Hypothalamus (tissue), 51 donors: ENCODE measurements around the gene STK38L.

Source experiments
- DNase-seq, 51 donors: peaks; one replicate each; lab custom pipeline; 2025; lab: John Stamatoyannopoulos, UW

Gene STK38L

DNA sequence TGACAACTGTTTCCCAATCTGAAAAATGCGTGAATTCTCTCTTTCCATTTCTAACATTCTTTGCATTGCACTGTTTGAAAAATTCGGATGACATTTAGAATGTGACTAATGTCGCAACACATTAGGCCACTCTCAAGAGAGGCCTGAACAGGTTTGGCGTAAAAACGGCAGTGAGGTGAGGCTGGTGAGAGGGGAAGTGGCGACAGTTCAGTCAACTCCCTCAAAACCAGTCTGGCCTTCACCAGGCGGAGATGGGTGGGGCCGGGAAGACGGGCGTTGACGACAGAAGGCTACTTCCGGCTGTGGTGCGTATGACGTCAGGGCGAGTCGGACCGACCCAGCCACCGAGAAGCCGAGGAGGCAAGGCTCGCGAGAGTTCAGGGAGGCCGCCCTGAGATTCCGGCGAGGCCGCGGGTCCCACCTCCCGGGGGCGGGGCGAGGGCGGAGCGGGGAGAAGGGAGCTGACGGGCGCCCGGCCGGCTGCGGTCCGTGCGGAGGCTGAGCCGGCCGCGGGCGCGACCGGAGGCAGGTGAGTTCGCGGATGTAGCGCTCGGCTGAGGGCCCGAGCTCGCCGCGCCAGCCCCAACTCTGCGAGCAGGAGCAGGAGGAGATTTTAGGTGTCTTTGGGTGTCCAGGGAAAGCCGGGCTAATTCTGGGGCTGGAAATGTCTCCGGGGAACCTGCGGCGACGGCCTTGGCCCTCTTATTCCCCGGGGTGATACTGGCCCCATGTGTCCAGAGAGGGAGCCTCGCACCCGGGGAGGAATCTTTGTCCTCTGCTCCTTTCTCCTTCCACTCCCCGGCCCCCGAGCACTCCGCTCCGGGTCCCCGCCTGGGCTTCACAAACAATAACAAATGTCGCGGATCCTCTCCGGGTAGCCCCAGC lies at the start of gene STK38L:
TSS of gene STK38L (plus strand) at position 483 of the 885 bp plus-strand sequence. CDS start 53,435 bp downstream, outside the sequence.
- peak; percentile 36 to 94 (median 82) for DNase-seq

DNA sequence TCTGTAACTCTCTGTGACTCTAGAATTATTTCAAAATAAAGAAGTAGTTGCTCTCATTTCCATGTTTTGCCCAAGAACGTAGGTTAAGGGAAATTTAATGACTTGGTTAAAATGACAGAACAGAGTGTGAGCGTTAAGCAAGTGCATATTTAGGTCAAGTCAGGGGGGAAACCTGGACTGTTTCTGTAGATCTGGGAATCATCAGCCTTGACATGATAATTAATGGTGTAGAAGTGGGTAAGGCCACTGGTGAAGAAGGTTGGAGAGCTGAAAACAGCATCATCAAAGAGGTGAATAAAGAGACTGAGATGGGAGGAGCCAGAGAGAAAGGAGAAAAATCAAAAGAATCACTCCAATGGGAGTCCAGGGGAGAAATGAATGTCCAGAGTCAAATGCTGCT lies 49.4 kb upstream of the STK38L start:
- DNase-seq = no peak

DNA sequence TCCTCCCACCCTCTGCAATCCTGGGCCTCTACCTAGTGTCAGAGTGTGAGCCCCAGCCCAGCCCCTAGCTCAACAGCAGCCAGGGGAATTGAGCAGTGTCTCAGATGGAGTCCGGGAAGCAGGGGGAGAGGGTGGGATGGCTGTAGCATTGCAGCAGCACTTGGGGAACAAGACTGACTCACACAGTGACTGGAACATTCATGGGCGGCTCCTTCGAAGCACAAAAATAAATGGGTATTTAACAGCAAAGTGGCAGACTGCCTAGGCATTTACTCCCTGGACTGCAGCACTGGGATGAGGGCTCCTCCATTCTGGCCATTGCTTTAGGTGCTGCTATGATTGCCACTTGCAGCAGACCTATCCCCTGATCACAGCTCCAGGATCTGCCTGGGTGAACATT lies 46.0 kb upstream of the STK38L start:
- peak in 1 of 51 donors; percentile 13 for DNase-seq

DNA sequence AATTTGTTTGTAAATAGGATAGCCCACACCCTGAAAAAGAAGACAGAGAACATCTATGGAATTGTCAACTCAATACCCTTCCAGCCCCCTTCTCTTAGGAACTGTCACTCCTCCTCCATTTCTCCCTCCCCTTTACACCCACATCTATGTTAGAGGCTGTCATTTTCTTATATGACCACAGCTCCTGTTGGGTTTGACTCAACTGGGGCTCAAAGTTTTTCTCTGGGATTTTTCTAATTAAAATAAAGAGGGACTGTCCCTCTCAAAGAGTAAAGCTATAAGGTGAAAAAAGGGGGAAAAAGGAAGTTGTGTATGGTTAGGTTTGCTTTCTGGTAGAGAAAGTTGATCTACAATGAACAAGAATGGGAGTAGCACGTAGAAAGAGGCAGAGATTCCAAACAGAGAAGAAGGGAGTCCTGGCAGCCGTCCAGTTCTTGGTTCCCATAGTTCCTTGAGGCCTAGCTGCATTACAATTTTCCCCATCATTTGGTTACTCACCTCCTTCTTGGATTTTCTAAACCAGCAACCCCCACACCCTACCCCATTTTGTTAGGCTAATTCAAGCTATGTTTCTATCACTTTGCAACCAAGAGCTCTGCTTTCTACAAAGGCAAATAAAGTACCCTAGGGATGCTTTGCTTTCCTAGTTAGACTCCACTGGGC lies 44.3 kb upstream of the STK38L start:
- no peak for DNase-seq

DNA sequence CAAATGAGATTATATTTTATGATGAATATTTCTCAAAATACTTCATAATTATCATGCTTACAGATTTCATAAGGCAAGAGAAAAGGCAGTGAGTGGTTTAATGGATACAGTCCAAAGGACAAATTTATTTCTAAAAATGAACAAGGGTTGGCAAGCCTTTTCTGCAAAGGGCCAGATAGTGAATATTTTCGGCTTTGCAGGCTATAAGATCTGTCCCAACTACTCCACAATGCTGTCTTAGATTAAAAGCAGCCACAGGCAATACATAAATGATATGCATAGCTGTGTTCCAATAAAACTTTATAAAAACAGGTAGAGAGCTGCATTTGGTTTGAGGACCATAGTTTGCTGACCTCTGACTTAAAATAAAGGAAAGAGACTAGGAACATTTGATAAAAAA lies 42.9 kb upstream of the STK38L start:
- no peak for DNase-seq

DNA sequence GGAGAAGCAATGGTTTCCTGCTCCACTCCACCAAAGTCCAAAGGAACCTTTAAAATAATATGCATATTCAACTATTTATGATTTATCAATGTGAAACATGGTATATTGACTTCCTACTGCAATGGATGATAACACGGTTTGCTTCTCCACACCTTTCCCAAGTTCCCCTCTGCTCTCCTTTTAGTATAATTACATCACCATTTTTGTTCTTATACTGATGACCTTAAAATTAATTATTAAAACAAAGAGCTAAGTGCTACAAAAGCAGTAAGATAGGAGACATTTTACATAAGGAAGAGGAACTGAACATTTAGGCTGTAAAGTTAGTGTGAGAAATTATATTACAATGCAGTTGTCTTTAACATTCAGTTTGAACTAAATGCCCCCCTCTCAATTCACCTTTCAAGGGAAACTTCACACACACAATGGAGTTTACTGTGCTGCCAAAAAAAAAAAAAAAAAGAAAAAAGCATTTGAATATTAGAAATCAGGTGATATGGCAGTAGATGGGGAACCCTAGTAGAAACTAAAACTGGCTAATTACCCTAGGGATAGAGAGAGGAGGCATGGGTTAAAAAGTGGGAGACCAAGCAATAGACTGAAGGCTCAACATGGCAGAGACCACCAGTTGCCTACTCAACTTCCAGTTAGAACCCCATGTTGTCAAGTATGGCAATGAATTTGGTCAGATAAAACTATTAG lies 37.1 kb upstream of the STK38L start:
- DNase-seq = no peak

DNA sequence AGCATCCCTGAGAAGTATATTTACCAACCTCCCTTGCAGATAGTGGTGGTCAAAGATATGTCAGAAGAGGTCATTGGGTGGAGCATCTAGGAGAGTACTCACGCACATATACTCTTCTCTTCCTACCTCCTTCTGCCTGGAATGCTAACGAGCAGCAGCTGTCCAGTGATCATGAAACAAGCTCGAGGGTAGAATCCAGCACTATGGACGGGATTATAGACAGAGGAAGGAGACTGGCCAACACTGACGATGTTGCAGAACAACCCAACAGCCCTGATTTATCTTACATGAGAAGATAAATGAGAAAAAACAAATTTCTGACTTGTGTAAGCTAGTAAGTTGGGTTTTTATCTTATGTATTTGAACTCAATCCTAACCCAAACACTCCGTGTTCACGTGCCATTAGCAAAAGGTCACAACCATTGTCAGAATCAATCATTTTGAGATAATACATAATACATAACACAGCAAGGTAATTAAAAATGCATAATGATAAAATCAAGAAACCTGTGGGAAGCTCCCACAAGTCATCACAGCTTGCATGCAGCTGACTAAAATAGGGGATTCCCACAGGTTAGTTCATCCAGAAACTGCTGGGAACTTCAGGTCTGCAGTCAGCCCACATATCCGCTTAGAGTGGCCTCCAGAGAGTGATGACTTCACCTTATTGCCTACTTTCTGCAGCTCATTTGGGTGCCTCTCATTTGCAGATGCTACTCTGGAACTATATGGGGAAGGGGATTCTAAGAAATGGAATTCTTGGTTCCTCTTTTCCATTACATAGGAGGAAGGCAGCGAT lies 36.3 kb upstream of the STK38L start:
- DNase-seq = no peak

DNA sequence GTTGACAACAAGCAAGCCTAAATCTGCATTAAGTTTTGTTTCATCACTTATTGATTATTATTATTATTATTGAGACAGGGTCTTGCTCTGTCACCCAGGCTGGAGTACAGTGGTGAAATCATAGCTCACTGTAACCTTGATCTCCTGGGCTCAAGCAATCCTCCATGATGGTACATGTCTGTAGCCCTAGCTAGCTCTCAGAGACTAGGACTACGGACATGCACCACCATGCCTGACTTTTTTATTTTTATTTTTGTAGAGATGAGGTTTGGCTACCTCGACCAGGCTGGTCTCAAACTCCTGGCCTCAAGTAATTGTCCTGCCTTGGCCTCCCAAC lies 35.7 kb upstream of the STK38L start:
- DNase-seq = no peak

DNA sequence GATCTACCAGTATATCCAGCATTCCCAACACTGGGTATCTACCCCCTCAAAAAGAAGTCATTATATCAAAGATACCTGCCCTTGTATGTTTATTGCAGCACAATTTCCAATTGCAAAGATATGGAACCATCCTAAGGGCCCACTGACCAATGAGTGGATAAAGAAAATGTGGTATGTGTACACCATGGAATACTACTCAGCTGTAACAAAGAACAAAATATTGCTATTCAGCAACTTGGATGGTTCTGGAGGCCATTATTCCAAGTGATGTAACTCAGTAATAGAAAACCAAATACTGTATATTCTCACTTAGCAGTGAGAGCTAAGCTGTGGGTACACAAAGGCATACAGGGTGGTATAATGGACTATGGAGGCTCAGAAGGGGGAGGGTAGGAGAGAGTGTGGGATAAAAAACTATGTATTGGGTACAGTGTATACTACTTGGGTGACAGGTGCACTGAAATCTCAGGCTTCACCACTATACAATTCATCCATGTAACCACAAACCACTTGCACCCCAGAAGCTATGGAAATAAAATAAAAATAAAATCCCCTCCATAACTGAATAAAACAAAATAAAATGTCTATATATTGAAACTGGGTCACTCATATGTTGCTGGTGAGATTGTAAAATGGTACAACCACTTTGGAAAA lies 34.7 kb upstream of the STK38L start:
- no peak for DNase-seq

DNA sequence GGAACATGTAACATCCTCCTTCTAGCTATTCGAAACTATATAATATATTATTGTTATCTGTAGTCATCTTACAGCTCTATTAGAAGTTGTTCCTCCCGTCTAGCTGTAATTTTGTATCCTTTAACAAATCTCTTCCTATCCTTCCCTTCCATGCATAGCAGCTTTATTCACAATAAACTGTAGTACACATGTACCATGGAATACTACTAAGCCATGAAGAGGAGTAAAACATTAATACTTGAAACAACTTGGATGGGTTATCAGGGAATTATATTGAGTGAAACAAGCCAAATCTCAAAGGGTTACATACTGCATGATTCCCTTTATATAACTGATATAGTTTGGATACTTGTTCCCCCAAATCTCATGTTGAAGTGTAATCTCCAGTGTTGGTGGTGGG lies 33.9 kb upstream of the STK38L start:
- DNase-seq = no peak

DNA sequence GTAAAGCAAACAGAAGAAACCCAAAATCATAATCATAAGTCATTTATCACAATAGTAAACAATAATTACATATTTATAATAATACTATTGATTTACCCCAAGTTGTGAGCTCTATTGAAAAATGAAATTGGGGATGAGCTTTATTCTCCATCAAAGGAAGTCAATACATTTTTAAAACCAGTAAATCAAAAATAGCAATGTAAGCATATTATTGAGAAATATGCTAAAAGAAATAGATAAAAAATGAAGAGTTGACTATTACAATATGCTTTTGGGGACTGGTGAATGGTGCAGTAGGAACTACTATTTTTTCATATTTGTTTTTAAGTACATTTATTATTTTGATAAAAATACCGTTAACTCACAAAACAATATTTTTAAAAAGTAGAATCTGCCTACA lies 31.2 kb upstream of the STK38L start:
- DNase-seq = no peak

DNA sequence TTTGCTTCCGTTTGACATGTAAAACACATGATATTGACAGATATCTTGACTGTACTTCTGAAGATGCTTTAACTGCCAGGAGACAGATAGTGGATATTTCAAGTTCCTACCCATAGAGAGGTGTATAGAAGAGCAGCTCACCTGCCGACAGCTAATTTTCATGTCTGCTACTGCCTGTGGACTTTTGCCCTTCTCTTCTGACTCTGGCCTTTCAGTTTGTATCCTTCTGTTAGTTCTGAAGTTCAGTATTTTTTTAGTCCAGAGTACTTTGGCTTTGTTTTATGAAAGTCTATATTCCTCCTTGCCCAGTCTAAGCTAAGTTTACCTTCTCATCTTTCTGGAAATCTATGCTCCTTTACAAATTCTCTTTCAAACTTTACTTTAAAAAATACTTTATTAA lies 30.8 kb upstream of the STK38L start:
- DNase-seq = no peak

DNA sequence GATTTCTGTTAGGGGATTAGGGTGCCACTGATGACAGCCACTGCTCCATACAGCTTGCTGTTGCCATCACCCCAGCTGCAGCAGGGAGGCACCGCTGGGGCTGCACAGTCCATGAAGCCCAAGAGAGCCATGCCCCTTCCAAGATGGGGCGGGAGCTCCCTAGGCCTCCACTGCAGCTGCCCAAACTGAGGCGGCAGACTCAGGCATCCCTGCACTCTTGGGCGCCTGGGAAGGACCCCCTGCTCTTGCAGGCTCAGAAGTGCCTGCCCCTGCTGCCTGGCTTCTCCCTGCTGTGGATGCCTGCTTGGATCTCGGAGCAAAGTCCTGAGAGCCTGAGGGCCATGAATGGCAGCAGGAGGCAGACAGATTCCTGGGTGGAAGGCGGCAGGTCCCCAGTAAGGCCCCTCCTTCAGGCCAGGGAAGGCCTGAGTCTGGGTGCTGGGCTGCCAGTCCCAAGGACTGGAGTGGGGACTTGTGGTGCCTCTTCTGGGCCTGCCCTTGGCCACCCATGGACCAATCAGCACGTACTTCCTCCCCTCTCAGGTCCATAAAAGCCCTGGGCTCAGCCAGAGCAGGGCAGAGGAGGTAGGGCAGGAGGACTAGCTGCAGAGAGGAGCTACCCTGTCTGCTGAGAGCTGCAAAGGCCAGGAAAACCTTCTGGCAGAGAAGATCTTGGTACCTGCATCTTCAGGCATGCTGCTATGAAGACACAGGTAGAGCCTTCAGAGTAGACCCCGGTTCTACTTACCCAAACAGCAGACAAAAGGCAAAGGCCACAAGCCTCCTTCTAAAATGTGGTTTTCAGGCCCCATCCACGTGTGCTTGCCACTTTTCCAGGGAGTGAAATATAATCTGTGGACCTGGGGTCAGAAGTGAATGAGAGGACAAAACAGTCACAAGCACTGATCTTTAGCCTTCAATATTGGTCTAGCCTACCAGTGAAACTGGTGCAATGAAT lies 30.0 kb upstream of the STK38L start:
- no peak for DNase-seq

DNA sequence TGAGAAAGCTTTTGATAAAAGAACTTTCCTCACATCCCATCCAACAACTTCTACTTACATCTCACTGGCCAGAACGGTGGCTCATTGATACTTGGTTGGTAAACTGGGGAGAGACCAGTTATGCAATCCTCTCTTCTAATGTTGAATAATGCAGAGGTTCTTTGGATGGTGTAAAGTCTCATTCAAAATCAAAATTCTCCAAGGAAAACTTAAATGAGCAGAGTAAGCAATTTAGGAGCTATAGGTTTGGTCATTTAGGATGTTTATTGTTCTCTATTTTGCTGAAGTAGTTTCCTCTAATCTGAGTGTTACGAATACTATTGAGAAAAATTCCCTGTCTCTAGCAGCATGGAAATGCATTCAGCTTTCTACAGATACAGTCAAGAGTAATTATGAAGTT lies 26.5 kb upstream of the STK38L start:
- DNase-seq = no peak

DNA sequence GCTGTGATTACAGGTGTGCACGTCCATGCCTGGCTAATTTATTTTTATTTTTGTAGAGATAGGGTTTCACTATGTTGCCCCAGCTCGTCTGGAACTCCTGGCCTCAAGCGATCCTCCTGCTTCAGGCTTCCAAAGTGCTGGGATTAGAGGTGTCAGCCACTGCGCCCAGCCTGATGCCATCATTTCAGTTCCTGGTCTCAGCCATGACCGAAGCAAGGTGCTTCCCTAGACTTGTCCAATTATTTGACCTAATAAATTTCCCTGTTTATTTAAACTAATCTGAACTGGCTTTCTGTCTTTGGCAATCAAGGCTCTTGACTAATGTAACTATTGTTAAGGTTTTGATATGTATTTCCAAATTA lies 24.4 kb upstream of the STK38L start:
- DNase-seq = no peak

DNA sequence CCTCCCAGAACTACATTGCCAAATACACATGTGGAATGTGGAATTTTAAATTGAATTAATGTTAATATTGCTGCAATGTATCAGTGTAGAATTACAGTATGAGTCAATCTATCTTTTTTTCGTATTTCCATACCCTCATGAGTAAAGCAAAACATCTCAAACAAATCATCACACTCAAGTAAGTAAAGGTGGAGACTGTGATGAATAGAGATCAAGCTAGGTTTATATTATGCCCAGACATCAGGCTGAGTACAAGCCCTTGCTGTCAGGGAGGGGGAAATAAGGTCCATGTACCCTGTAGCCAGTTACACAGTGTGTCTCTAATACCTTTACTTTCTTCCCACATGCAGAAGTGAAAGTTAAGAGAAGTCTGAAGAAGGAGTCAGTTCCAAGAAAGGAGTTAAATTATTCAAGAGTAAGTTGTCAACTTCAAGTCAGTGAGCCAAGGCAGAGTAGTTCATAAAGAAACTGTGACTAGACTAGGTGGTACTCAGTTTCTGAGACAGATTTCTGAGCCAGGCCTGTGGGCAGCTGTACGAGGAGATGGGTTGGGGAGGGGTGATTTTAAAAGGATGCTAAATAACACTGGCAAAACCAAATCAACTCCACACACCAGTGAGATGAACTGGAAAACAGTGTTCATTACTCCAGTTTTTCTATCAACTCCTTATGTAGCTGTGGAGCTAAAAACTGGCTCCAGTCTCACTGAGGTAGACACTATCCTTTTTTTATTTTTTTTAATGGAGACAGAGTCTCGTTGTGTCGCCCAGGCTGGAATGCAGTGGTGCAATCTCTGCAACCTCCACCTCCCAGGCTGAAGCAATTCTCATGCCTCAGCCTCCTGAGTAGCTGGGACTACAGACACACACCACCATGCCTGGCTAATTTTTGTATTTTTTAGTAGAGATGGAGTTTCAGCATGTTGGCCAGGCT lies 23.8 kb upstream of the STK38L start:
- no peak for DNase-seq

DNA sequence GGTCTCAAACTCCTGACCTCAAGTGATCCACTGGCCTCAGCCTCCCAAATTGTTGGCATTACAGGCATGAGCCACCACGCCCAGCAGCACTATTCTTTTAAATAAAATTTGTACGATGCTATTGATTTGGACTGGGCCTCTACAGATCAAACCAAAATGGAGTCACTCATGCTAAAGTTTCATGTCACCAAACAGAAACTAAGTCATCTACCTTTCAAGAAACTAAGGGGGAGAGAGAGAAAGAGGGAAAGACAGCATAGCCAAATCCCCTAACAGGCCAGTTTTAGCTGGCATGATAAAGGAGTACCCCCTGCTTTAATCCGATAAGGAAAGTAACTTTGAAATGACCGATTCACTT lies 23.1 kb upstream of the STK38L start:
- no peak for DNase-seq
